Daoy (cell line): ENCODE measurements around the gene UQCR11. TPM values are rescaled to one million over a fixed set of nuclear protein-coding genes. Genes with fewer than 3 reads are reported as not detected.
"Not testable (repeated sequence)": the region's sequence is repeated elsewhere in the genome, so short reads cannot be mapped to it uniquely, and the experiment has no call there.

Experiments
- DNase-seq: peaks from one replicate; pipeline ENCODE4 v3.0.0-alpha.2; 2015; ENCODE audit warnings: low read depth
- total RNA-seq: library from RNA; depleted of rRNA; stranded (reverse); fragments of >200 nt; shearing (Covaris generic); gene quantifications from 2 replicates; pipeline ENCODE4 v1.2.3, GENCODE V29; 2014; rRNA removed

The UQCR11 gene
- total RNA-seq, result 84.4 and 85.5 TPM in 2 replicates

- peak; percentile 98 for DNase-seq
Observed at GRCh38 chr19:1605236-1606137, at the start of gene UQCR11. TSS of gene UQCR11 (minus strand) at chr19:1605462. CDS start at chr19:1605409, 53 bp downstream.

DNA sequence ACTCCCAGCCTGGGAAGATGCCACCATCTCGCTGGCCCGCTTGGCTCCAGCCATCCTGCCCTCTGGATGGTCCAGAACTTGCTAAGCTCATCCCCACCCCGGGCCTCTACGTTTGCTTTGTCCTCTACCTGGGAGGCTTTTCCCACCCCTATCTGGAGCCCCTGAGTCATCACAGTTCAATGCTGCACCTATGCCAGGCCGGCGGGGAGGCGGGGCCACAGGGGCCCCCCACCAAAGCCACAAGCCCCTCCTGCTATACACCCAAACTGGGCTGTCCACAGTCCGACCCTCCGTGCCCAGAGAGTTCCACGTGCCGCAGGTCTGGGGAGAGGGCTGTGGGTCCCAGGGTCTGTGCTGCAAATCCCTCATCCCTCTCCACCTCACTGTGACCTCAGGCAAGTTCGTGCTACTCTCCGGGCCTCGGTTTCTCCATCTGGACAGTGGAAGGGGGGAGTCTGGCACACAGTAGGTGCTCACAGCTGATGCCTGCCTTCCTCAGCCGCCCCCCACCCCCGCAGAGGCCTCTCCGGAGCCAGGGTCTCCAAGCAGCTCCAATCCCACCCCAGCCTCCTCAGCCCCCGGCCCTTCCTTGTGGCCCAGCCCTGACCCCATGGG lies 49.0 kb upstream of the UQCR11 start:
- no peak for DNase-seq

DNA sequence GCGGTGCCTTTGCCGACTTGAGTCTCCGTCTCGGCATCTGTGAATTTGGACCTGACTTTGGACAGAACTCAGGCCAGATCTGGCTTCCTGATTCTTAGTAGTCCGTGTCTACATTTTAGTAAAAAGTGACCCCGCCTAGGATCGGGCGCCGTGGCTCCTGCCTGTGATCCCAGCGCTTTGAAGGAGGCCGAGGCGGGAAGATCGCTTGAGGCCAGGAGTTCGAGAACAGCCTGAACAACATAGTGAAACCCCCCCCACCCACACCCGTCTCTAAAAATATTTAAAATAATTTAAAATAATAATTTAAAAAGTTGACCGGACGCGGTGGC lies 48.0 kb upstream of the UQCR11 start:
- DNase-seq, result no peak

DNA sequence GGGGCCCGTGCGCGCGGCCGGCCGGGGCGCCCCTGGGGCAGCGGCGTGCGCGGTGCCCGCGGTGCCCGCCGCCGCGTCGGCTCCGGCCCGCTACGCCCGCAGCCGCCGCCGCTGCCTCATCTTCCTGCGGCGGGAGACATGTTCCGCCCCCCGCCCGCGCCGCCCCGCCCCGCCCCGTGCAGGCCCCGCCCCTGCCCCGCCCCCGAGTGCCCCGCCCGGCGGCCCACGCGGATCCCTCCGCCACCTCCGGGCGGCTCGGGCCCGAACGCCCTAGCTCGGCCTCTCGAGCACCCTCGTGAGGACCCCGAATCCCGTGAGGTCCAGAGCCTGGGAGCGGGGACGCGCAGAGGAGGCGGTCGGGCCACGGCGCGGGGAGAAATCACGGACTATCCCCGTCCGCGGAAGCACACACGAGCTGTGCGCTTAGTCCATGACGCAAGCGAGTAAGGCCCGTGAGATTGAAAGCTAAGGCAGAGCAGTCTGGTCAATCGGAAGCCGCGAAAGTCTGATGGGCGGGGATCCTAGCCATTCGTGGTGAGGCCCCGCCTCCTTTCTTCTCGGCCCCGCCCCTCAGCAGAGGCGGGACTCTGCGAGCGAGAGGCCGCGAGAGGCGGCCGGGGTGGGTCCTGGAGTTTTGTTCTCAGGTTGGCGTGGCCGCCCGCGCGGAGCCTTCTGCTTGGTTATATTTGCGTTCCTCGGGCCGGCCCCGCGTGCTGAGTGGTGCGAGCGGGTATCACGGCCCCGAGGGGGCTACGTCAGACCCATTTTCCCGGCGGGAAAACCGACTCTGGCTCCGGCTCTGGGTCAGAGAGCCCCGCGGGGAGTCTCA lies 47.4 kb upstream of the UQCR11 start, which contains the start of gene TCF3:
Gene TCF3, minus strand, starts transcription at position 145 of the 829 bp plus-strand sequence. CDS start 2,367 bp downstream, outside the sequence.
- DNase-seq, result peak; percentile 98

- no peak for DNase-seq
Observed at GRCh38 chr19:1651568-1652291, 46.5 kb upstream of the UQCR11 start.

GRCh38 chr19:1650650-1651567 lies 45.6 kb upstream of the UQCR11 start:
- DNase-seq, result no peak

DNA sequence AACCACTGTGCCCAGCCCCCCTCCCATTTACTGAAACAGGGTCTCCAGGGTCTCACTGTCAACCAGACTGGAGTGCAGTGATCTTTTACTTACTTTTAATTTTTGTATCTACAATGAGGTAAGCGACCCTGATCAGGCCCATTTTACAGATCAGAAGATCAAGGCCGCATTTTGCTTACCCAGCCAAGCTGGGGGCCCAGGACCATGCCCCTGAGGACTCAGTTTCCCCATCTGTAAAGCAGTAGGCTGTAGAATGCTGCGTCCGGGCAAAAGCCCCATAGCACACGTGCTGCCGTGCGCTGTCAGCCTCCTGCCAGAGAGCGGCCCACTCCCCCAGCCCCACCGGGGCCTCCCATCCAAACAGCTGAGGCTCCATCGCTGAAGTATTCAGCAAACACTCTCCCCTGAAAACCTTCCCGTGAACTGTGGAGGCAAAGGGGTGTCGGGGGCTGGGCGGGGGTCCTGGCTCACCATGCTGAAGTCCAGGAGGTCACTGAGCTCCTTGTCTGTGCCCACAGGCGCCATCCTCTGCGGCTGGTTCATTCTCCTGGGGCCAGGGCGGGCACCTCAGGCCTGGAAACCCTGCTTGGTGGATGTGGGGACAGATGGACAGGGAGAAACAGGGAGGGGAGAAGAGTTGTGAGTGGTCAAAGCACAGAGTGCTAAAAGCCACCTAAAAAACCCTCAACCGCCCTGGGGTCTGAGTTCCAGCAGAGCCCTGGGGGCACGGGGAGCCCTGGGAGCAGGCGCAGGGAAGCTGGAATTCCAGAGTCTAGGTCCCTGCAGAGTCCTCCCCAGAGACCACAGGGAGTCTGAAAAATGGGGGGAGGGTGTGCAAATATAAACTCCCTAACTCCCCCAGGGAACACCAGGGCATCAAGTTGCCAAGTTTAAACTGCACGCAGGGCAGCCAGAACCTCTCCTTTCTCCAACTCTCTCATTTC lies 44.7 kb upstream of the UQCR11 start:
- DNase-seq, result no peak

DNA sequence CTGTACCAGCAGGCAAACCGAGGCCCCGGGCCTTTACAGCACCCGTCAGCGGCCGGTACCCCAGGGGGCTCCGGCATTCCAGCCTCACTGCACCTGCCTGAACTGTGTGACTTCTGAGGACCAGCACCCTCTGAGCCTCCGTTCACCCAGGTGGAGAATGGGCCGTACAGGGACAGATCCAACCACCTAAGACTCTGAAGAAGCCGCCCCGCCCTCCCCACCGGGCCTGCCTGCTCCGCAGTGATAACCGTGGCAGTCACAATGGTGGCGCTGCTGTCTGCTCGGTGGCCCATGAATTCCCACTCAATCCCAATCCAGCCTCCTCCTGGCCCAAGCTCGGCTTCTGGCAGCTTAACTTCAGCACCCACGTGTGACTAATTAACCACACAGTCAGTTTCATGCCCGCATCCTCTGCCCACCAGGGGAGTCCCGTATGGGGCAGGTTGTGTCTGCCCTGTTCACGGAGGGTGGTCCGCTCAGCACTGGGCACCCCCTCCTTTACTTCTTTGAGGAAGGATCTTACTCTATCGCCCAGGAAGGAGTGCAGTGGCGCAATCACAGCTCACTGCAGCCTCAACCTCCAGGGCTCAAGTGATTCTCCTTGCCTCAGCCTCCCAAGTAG lies 43.8 kb upstream of the UQCR11 start:
- no peak for DNase-seq

GRCh38 chr19:1648459-1648849 lies 43.2 kb upstream of the UQCR11 start:
- DNase-seq, result no peak

DNA sequence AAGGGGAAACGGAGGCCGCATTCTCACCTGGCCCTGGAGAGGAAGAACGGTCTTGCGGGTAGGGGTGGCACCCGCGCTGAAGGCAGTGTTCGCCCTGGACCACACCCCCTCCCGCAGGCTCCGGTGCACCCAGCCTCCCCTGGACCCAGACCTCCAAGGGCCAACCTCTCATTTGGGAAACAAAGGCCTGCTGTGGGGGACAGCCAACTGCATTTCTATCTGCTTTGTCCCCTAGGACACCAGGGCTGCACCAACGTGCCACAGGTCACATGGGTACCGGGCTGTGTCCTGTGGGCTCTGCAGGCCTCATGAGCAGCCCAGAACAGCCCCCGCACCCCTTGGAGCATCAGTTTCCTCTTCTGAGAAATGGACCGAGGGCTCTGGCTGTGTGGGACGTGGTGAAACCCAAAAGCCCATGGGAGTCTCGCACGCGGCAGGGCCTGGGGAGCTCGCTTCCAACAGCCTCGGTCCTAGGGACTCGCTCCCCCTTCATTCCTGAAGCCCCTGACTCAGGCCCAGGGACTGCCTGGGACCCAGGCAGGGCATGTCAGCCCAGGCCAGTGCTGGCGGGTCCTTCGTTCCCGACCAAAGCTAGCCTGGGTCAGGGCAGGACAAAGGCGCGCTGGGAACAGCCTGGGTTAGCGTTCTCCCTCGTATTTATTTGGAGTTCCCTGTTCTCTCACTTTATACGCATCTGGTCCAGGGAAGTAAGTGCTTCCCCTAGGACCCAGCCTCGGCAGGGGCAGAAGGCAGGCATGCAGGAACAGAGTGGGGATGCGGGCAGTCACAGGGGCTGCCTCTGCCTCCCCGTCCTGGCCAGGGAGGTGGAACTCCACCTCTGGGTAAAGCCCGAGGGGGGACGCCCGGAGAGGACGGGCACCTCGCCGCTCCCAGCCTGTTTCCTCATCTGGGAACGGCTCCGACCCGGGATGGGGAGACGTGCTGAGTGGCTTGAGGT lies 42.5 kb upstream of the UQCR11 start:
- no peak for DNase-seq

GRCh38 chr19:1646659-1647453 lies 41.6 kb upstream of the UQCR11 start:
- DNase-seq, result no peak

GRCh38 chr19:1646149-1646548 lies 40.9 kb upstream of the UQCR11 start:
- no peak for DNase-seq

GRCh38 chr19:1645299-1645698 lies 40.0 kb upstream of the UQCR11 start:
- DNase-seq, result no peak

- DNase-seq, result no peak
Observed at GRCh38 chr19:1644070-1644469, 38.8 kb upstream of the UQCR11 start.

- DNase-seq, result not testable (repeated sequence)
Observed at GRCh38 chr19:1640893-1641448, 35.7 kb upstream of the UQCR11 start.
